Activated effector memory CD4-positive, alpha-beta T cell treated with anti-CD3 and anti-CD28 coated beads, Interleukin-2, amount 50 U/mL, for 16 hours (primary cell): Measurements from ENCODE around the gene ATXN10.
A peak's percentile ranks its signal among the peaks of the same experiment; 100 is the strongest.
"Not testable (repeated sequence)": the region's sequence is repeated elsewhere in the genome, so short reads cannot be mapped to it uniquely, and the experiment has no call there.

Experiments used
- DNase-seq: peaks from one replicate; pipeline ENCODE4 v3.0.0-alpha.2; 2020

Gene ATXN10

GRCh38 chr22:45645150-45645525, 26.5 kb upstream of the ATXN10 start:
- no peak for DNase-seq

GRCh38 chr22:45645526-45646414, 25.9 kb upstream of the ATXN10 start:
- DNase-seq = peak; percentile 92

DNA sequence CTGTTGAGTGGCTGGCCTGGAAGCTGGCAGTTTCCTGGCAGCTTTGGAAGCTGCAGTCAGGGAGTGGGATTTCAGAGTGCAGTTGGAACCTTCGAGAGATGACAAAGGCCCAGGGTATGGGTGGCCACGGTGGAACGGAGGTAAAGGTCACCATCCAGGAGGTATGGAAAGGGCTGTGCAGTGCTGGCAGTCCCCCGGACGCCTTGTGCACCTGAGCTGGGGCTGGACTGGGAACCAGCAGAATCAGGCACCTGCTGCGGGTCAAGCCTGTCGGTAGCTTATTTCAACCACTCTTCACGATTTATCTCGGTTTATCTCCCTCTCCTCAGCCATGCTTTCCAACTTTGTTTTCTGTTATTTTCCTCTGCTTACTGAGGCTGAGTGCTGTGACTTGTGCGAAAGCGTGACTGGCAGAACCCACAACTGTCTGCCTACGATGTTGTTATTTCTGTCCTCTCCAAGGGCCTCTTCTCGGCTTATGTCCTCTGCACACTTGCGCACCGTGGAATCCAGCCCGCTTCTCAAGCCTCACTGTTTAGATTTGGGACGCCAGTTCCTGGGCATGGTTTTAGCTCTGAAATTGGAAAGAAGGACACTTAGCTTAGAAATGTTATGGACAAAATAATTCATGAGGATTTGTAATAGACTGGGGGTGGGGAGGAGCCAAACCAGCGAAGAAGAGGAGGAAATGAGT, 24.0 kb upstream of the ATXN10 start:
- DNase-seq = no peak

DNA sequence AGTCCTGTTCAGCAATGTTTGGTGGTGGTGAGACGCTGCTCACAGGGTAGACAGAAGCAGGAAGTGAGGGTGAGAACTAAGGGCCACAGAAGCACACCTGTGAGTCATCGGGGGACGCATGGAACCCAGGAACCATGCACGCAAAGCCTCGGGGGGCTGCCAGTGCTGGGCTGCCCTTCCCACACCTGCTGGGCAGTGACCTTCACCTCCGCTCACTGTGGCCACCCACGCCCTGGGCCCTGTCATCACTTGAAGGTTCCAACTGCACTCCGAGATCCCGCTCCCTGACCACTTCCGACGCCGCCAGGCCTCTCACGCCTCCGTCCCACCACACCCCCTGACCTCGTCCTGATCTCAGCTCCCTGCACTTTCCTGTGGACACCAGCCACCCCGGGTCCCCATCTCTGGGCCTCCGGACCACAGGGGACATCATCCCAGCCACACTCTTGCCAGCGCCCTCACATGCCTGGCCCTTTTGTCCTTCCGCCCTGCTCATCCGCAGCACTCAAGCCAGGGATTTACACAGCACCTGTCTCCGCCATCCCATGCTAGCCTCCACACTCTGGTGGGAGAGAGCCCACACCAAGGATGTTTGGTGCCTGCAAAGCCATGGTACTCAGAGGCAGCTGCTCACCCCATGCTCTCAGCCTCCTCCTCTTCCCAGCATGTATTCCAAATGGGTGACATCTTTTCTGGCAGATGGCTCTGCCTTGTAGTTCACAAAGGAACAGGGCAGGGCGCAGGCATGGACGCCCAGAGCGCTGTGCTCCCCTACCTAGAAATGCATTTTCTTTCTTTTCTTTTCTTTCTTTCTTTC, 23.1 kb upstream of the ATXN10 start:
- no peak for DNase-seq

- no peak for DNase-seq
These were observed 21.8 kb upstream of the ATXN10 start for GRCh38 chr22:45649809-45650208.

GRCh38 chr22:45650721-45651120, 20.9 kb upstream of the ATXN10 start:
- DNase-seq = no peak

DNA sequence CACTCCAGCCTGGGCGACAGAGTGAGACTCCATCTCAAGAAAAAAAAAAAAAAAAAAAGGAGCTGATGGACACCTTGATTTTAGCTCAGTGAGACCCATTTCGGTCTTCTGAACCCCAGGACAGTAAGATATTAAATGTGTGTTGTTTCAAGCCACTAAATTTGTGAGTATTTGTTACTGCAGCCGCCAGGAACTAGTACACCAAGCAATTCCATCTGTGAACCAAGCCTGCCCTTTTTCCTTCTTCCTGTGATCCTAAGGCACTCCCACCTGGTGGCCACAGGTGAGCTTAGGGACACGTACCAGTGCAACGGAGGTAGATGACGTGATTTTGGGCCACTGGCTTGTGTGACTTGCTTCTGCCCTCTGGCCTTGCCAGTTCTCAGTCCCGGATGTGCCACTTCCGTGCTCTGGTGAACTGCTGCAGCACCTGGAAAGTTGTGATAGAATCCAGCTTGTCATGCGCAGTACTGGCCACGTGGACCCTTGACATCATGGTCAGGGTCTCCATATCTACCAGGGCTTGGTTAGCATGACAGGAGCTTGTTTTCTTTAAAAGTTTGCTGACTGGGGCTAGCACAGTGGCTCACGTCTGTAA, 19.6 kb upstream of the ATXN10 start:
- no peak for DNase-seq

DNA sequence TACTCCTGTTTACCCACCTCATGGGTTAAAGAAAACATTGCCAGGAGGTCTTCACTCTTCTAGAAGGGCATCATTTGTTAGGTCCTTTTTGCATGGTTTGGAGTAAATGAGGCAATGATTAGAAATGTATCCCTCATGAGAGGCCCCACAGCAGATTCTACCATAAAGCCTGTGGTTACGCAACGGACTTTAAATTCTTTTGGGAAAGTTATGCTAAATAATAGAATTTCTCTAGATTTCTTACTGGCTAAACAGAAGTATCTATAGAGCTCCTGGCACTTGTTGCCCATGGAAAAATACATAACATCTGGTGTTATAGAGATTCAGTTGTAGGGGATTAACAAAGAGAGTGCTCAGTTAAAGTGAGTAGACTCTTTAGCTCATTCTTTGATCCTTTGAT, 15.1 kb upstream of the ATXN10 start:
- no peak for DNase-seq

GRCh38 chr22:45657701-45658100, 13.9 kb upstream of the ATXN10 start:
- DNase-seq = no peak

GRCh38 chr22:45664136-45664646, 7.4 kb upstream of the ATXN10 start:
- no peak for DNase-seq

DNA sequence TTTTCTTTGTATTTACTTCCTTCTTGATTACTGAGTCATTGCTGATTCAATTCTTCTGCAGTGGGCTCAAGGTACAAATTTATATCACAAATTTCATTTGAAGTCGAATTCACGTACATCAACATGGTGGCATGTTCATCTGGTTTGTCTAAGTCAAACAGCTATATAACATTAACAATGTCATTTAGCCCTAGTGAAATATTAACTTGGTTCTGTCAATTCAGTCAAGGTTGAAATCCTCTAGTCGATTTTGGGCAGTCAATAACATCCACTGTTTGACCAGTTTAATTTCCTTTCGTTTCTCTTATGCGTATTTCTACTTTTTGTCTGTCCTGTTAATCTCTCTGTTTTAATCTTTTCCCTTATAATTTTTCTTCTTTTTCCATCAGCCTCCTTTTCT, 4.1 kb upstream of the ATXN10 start:
- no peak for DNase-seq

- DNase-seq = not testable (repeated sequence)
These were observed 1.3 kb upstream of the ATXN10 start for GRCh38 chr22:45670363-45670762.

- DNase-seq = no peak
These were observed 452 bp upstream of the ATXN10 start for GRCh38 chr22:45670981-45671782.

DNA sequence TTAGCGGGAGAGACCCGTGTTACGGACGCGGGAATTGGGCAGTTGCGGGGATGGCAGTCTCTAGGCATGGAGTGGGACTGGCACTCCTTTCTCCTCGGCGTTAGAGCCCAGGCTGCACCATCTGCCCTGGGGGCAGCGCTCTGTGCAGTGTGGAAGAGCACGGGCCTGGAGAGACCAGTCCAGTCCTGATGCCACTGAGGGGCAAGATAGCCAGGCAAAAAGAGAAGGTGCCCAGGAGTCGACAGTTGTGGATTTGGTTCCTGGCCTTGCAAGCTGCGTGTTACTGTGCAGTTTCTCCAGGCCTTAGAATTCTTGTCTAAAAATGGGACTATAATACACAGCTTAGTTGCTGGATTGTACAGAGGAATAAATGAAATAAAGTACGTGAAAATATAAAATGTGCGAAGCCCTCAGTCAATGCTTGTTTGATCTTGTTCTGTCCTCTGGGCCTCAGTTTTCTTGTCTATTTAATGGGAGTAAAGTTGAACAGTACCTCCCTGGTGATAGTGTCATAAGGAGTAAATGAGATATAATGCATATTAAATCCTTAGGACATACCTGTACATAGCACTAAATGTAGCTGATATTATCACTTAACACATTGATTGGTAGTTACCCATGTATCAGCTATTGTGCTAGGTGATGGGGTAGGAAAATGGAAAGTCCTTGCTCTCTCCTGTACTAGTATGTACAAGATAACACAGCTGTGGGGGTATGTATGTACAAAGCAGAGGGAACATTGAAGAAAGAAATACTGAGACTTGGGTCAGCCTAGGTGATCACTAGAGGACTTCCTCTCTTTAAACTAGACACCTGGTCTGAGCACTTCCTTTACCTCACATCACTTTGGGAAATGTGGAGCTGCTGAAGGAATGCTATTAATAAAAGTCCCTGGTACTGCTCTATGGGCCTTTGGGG, 1.2 kb downstream of the ATXN10 start:
- DNase-seq = no peak

DNA sequence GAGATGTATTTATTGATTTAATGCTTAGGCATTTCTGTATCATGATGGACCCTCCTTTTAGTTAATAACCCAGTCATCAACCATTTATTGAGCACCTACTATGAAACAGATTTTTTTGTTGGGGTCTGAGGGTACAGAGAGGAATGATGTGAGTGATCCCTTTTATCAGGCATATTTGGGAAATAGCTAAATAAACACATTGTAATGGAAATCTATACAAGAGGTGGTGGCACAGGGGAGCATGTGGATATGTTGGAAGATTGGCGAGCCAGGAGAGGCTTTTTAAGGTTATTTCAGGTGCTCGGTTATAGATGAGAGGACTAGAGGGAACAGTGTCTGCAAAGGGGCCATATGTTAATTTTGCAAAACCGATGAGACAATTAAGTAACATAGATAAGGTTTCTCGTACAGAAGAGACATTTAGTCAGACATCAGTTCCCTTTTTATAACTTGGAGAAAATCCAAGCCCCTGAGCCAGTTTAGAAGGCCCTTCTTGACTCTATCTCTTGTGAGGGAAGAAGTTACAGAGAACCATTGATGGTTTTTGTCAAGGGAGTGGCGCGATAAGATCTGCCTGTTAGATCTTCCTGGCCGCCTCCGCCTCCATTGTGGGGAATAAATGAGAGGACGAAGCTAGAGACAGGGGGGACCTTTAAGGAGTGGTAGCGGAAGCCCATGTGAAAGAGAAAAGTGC, 2.0 kb downstream of the ATXN10 start:
- DNase-seq = no peak

- no peak for DNase-seq
These were observed 4.4 kb downstream of the ATXN10 start for GRCh38 chr22:45676024-45676423.

- DNase-seq = no peak
These were observed 5.4 kb downstream of the ATXN10 start for GRCh38 chr22:45677063-45677462.

- no peak for DNase-seq
These were observed 7.6 kb downstream of the ATXN10 start for GRCh38 chr22:45678961-45679912.
